GM19328 (cell line): Measurements from ENCODE around the gene CAMK1G.

ENCODE experiments used
- ATAC-seq: cut with Tn5 transposase; IDR thresholded peaks from one replicate; pipeline ENCODE4 v1.9.1; 2021; ENCODE audit warnings: mild to moderate bottlenecking, moderate library complexity; ENCODE audit not compliant: unreplicated experiment

The CAMK1G gene

GRCh38 chr1:209564849-209565248 lies 18.7 kb upstream of the CAMK1G start:
- no peak for ATAC-seq

GRCh38 chr1:209565759-209566678 lies 17.5 kb upstream of the CAMK1G start:
- peak; percentile 94 for ATAC-seq

- no peak for ATAC-seq
These were observed 15.8 kb upstream of the CAMK1G start for GRCh38 chr1:209567698-209568175.

- ATAC-seq: no peak
These were observed 13.9 kb upstream of the CAMK1G start for GRCh38 chr1:209569455-209570207.

GRCh38 chr1:209570743-209571142 lies 12.8 kb upstream of the CAMK1G start:
- no peak for ATAC-seq

- no peak for ATAC-seq
These were observed 6.9 kb upstream of the CAMK1G start for GRCh38 chr1:209576392-209577197.

- ATAC-seq: no peak
These were observed 6.2 kb upstream of the CAMK1G start for GRCh38 chr1:209577346-209577745.

- no peak for ATAC-seq
These were observed 2.9 kb upstream of the CAMK1G start for GRCh38 chr1:209580577-209580976.

- ATAC-seq: no peak
These were observed 738 bp downstream of the CAMK1G start for GRCh38 chr1:209584231-209584672.

- no peak for ATAC-seq
These were observed 1.7 kb downstream of the CAMK1G start for GRCh38 chr1:209585197-209585596.

- no peak for ATAC-seq
These were observed 2.2 kb downstream of the CAMK1G start for GRCh38 chr1:209585672-209586071.

GRCh38 chr1:209586221-209586740 lies 2.8 kb downstream of the CAMK1G start:
- no peak for ATAC-seq

GRCh38 chr1:209587789-209588188 lies 4.3 kb downstream of the CAMK1G start:
- no peak for ATAC-seq

- no peak for ATAC-seq
These were observed 5.9 kb downstream of the CAMK1G start for GRCh38 chr1:209589440-209589839.

- ATAC-seq: no peak
These were observed 6.3 kb downstream of the CAMK1G start for GRCh38 chr1:209589863-209590262.

- no peak for ATAC-seq
These were observed 6.9 kb downstream of the CAMK1G start for GRCh38 chr1:209590405-209590804.

- no peak for ATAC-seq
These were observed 10.2 kb downstream of the CAMK1G start for GRCh38 chr1:209593747-209594146.

- ATAC-seq: no peak
These were observed 10.9 kb downstream of the CAMK1G start for GRCh38 chr1:209594440-209594839.

- ATAC-seq: no peak
These were observed 11.5 kb downstream of the CAMK1G start for GRCh38 chr1:209595028-209595427.

- ATAC-seq: no peak
These were observed 12.2 kb downstream of the CAMK1G start for GRCh38 chr1:209595599-209596285.
